Esophagus squamous epithelium (tissue), 5 donors: Measurements from ENCODE around the gene SH3GL3. TPM values are rescaled to one million over a fixed set of nuclear protein-coding genes. Genes with fewer than 3 reads are reported as not detected.

Experiments used
- DNase-seq: peaks from one replicate; lab custom pipeline; 2025; lab: John Stamatoyannopoulos, UW
- H3K27ac ChIP-seq, 4 donors: fragments of 200-600 bp; sonication (generic); one replicate each; pipeline ENCODE4 v1.5.1; 2016 to 2019; ENCODE audit warnings: mild to moderate bottlenecking in 1 of 4
- H3K27me3 ChIP-seq, 4 donors: fragments of 200-600 bp; sonication (generic); 1 replicate in 3 of 4; 2 replicates in 1 of 4; pipeline versions ENCODE4 v1.5.1 to v1.6.0; 2017 to 2021; ENCODE audit warnings: antibody characterized with exemption in 1 of 4
- H3K36me3 ChIP-seq, 3 donors: fragments of 200-600 bp; sonication (generic); one replicate each; pipeline ENCODE4 v1.5.1; 2016 to 2019
- H3K4me1 ChIP-seq, 3 donors: fragments of 200-600 bp; sonication (generic); one replicate each; pipeline ENCODE4 v1.5.1; 2017 to 2019
- H3K4me3 ChIP-seq, 4 donors: fragments of 200-600 bp; sonication (generic); 1 replicate in 3 of 4; 2 replicates in 1 of 4; pipeline ENCODE4 v1.5.1; 2016 to 2019; ENCODE audit warnings: mild to moderate bottlenecking in 2 of 4, moderate library complexity in 1 of 4
- H3K9me3 ChIP-seq, 3 donors: fragments of 200-600 bp; sonication (generic); one replicate each; pipeline ENCODE4 v1.5.1; 2016 to 2019
- POLR2A ChIP-seq, 4 donors: fragments of 450-650 bp; IDR thresholded peaks; one replicate each; pipeline ENCODE4 v1.6.1; 2017; ENCODE audit warnings: antibody characterized with exemption in 4 of 4, mild to moderate bottlenecking in 4 of 4, moderate library complexity in 3 of 4
- WGBS, 2 donors: methylation state at CpG; one replicate each; pipeline ENCODE4 v1.1.5; 2018; 5-methylcytosine and 5-hydroxymethylcytosine counted together
- intact Hi-C: fragments of 100-400 bp; cut with DNase I; formaldehyde crosslinking; loops from one replicate; pipeline ENCODE4 v1.15.0; 2022
- total RNA-seq, 4 donors: library from RNA; depleted of rRNA; stranded (reverse); fragments of >200 nt; gene quantifications; one replicate each; pipeline ENCODE4 v1.1.0, GENCODE V29; 2016
- TF ChIP-seq, protein P1 (sequence below), 6 experiments: fragments of 450-650 bp in 4 of 6; fragments of 200-600 bp in 2 of 6; sonication (generic) in 2 of 6; IDR thresholded peaks; one replicate each; pipeline ENCODE4 v1.5.1; 2016 to 2019; ENCODE audit warnings: antibody characterized with exemption in 6 of 6, mild to moderate bottlenecking in 4 of 6, moderate library complexity in 4 of 6
- donor health status: DM: yes; HTN: yes; CAD: no.

Gene SH3GL3
- total RNA-seq, 4 donors from 2014 or later, result 0.57 to 5.7 (median 2.1) TPM

GRCh38 chr15:83476708-83477107, 29.6 kb downstream of the SH3GL3 start:
- H3K4me3 ChIP-seq, result no peak overlapping the region
- no peaks in the 10 kb centered on the region for H3K27me3 ChIP-seq
- no peak for TF ChIP-seq POLR2A (IDR thresholded peaks at IDR 0.05)
- TF ChIP-seq, protein P1, sequence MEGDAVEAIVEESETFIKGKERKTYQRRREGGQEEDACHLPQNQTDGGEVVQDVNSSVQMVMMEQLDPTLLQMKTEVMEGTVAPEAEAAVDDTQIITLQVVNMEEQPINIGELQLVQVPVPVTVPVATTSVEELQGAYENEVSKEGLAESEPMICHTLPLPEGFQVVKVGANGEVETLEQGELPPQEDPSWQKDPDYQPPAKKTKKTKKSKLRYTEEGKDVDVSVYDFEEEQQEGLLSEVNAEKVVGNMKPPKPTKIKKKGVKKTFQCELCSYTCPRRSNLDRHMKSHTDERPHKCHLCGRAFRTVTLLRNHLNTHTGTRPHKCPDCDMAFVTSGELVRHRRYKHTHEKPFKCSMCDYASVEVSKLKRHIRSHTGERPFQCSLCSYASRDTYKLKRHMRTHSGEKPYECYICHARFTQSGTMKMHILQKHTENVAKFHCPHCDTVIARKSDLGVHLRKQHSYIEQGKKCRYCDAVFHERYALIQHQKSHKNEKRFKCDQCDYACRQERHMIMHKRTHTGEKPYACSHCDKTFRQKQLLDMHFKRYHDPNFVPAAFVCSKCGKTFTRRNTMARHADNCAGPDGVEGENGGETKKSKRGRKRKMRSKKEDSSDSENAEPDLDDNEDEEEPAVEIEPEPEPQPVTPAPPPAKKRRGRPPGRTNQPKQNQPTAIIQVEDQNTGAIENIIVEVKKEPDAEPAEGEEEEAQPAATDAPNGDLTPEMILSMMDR (IDR thresholded peaks at IDR 0.05), result no peak
- no peaks in the 10 kb centered on the region for H3K4me1 ChIP-seq
- no peak for DNase-seq
- intact Hi-C loops, result no loop called here
- H3K36me3 ChIP-seq, result no peaks in the 10 kb centered on the region
- no peak overlapping the region for H3K27ac ChIP-seq
- H3K9me3 ChIP-seq, result no peaks in the 10 kb centered on the region
- 75 to 91% methylated on average over 2 of the region's 2 CpGs for WGBS, 2 donors

GRCh38 chr15:83477172-83477807, 30.1 kb downstream of the SH3GL3 start:
- DNase-seq, result no peak
- WGBS, 2 donors, result 59 to 63% methylated on average over 3 of the region's 3 CpGs

DNA sequence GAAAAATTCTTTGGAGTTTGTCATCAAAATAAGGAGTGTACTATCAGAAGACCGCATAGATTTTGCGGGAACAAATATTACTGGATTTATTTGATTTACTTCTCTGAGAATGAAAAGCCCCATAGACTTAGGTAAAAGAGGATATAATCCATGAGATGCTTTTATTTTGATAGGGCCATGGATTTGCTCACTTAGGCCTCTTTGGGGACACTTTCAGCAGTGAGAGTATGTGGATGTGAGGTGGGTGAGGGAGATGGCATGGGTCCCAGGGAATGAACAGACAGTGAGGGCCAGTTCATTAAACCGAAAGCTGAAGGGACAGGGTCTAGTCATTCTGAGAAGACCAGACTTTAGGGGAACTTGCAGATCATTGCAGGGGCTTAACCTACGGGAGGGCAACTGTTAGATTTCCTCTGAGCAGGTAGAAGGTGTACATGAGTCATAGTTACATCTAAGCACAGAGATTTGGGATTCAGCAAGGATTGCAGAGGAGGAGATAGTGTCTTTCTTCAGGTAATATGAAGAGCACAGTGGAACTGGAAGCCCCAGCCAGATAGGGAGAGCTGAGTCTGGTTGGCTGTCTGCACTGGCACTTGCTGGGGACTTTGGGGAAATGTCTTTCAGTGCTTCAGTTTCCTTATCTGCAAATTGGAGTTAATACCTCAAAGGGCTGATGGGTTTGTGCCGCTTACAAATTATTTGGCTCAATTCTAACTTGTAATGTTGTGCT, 30.8 kb downstream of the SH3GL3 start:
- Histone ChIP-seq H3K4me1 (no peaks in the 10 kb centered on the region), H3K4me3 (no peak overlapping the region), H3K27me3 (no peaks in the 10 kb centered on the region), H3K36me3 (no peaks in the 10 kb centered on the region), H3K9me3 (no peaks in the 10 kb centered on the region), H3K27ac (no peak overlapping the region)
- WGBS, 2 donors, result 85 to 87% methylated on average over 5 of the region's 5 CpGs
- DNase-seq, result no peak
- TF ChIP-seq POLR2A (IDR thresholded peaks at IDR 0.05), result no peak
- TF ChIP-seq, protein P1 (IDR thresholded peaks at IDR 0.05), result no peak
- intact Hi-C loops, result no loop called here

More at GRCh38 chr15:83477172-83477807, 30.1 kb downstream of the SH3GL3 start:
- H3K4me1 ChIP-seq, result no peaks in the 10 kb centered on the region
- intact Hi-C loops, result no loop called here
- H3K27ac ChIP-seq, result no peak overlapping the region
- H3K27me3 ChIP-seq, result no peaks in the 10 kb centered on the region
- H3K4me3 ChIP-seq, result no peak overlapping the region
- H3K36me3 ChIP-seq, result no peaks in the 10 kb centered on the region
- no peaks in the 10 kb centered on the region for H3K9me3 ChIP-seq
- TF ChIP-seq, protein P1 (IDR thresholded peaks at IDR 0.05), result no peak
- TF ChIP-seq POLR2A (IDR thresholded peaks at IDR 0.05), result no peak

- WGBS, 2 donors, result 75 to 90% methylated on average over 1 of the region's 1 CpG
- intact Hi-C loops, result no loop called here
- H3K27me3 ChIP-seq, result no peaks in the 10 kb centered on the region
- no peaks in the 10 kb centered on the region for H3K4me1 ChIP-seq
- peaks cover 0 to 8% (median 6%) of the 10 kb centered on the region in 3 donors for H3K9me3 ChIP-seq
- no peak overlapping the region for H3K27ac ChIP-seq
- no peak for TF ChIP-seq POLR2A (IDR thresholded peaks at IDR 0.05)
- TF ChIP-seq, protein P1 (IDR thresholded peaks at IDR 0.05), result no peak
- DNase-seq, result no peak
- no peaks in the 10 kb centered on the region for H3K36me3 ChIP-seq
- no peak overlapping the region for H3K4me3 ChIP-seq
Measured at GRCh38 chr15:83483612-83484011, 36.5 kb downstream of the SH3GL3 start.

DNA sequence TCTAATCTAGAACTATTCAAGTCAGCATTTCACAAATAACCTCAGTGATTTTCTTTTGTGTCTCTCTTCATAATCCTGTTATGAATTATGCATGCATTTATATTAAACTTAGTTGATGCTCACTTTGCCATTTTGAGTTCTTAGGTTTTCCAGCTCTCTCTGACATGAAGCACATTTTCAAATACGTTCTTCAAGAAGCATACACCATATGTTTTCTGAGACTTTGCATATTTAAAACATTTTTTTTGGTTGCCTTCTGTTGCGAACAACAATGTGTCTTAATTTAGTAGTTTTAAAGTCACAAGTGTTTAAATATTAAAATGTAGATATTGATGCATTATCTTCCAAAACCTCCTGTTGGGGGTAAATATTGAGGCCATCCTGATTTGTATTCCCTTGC, 37.5 kb downstream of the SH3GL3 start:
- DNase-seq, result no peak
- Histone ChIP-seq H3K36me3 (no peaks in the 10 kb centered on the region), H3K9me3 (peaks cover 0 to 8% (median 6%) of the 10 kb centered on the region in 3 donors), H3K27ac (no peak overlapping the region), H3K27me3 (no peaks in the 10 kb centered on the region), H3K4me3 (no peak overlapping the region), H3K4me1 (no peaks in the 10 kb centered on the region)
- WGBS, 2 donors, result 81% methylated on average over 2 of the region's 2 CpGs
- intact Hi-C loops, result no loop called here
- TF ChIP-seq, protein P1 (IDR thresholded peaks at IDR 0.05), result no peak
- no peak for TF ChIP-seq POLR2A (IDR thresholded peaks at IDR 0.05)
